ENCODE data around the gene ZNF143.
"Not testable (repeated sequence)": the region's sequence is repeated elsewhere in the genome, so short reads cannot be mapped to it uniquely, and the experiment has no call there.

ZNF143 gene

DNA sequence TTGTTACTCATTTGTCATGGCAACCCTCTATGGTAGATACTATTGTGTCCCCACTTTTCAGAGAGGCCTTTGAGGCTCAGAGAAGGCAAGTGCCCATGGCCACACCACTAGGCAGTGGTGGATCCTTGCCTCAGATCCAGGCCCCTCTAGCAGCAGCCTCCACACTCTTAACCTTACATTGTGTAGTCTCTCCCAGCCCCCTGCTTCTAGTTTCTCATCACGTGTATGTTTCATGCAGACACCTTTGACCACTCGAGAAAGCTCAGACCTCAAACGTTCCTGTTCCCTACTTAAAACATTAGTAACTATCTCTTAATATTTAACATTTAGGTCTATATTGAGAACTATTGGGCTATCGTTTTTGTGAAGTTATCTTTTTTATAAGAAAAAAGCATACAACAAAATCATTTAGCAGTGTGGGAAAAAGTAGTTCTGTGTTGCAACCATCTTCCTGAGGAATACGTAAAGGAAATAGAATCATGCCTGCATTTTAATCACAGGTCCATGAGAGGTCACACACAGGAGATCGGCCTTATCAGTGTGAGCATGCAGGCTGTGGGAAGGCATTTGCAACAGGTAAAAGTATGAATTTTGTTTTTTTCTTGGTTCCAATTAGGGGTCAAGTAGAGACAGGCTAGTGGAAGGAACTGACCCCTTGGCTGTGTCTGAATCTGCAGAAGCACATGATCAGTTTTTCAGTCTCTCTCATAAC, 35.1 kb downstream of the ZNF143 start:
- no peak overlapping the region for H3K4me3 ChIP-seq (replicated peaks; ENCODE audit: low read depth, low read length)
- TF ChIP-seq, protein P1, sequence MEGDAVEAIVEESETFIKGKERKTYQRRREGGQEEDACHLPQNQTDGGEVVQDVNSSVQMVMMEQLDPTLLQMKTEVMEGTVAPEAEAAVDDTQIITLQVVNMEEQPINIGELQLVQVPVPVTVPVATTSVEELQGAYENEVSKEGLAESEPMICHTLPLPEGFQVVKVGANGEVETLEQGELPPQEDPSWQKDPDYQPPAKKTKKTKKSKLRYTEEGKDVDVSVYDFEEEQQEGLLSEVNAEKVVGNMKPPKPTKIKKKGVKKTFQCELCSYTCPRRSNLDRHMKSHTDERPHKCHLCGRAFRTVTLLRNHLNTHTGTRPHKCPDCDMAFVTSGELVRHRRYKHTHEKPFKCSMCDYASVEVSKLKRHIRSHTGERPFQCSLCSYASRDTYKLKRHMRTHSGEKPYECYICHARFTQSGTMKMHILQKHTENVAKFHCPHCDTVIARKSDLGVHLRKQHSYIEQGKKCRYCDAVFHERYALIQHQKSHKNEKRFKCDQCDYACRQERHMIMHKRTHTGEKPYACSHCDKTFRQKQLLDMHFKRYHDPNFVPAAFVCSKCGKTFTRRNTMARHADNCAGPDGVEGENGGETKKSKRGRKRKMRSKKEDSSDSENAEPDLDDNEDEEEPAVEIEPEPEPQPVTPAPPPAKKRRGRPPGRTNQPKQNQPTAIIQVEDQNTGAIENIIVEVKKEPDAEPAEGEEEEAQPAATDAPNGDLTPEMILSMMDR (IDR thresholded peaks at IDR 0.05; ENCODE audit: low read length, missing control alignments), result no peak
- no peak for DNase-seq (ENCODE audit: low read depth)

DNA sequence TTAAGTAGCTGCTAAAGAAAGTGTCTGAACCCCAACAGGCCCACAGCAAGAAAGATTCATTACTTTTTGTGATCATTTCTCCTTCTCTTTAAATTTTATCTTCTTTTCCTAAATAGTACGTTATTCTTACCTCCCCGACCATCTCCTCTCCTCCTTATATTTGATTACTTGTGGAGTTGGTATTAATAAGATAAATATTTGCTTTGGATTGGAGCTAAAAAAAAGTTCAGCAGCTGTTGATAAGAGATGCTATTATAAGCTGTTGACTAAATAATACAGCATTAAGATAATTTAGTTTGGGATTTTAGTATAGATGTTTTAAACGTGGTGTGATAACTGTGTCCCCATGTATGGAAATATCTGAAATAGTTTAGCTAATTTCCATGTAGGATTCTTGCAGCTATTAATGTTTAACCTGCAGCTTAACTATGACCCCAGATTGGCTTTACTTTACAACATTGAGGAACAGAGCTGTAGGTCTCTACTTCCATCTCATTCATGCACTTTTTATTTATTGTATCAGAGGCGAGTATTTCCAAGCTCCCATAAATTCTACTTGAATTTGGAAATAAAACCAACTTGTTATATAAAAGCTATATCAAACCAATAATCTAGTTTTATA, 37.8 kb downstream of the ZNF143 start:
- no peak overlapping the region for H3K4me3 ChIP-seq (replicated peaks; ENCODE audit: low read depth, low read length)

DNA sequence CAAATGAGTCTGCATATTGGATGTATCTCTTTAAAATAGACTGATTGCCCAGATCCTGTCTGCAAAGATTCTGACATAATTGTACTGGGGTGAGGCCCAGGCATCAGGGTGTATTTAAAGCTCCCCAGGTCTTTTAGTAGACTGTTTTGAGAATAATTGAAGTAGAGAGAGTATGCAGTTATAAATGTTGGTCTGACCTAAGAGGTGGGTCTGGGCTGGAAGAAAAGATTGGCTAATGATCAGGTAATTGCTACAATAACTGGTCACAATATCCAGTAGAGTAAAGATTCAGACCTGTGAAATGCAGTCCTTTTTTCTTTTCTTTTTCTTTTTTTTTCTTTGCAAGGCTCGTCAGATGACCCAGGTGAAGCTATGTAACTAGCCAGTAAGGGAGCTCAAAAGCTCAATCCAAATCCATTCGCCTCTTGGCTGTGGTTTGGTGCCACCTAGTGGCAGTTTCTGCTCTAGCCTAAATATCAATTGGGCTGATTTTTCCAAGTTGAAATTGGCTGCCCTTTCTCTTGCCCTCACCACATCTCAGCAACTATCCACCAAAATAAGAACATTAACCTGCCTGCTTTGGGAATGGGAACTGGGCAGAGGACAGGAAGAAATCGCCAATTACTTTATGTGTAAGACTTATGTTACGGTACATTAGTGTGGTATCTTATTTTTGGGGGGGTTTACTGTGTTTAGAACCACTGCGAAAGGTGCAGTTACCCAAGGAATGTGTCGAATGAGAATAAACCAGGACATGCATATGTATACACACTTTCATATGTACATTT, 45.9 kb downstream of the ZNF143 start:
- peak; percentile 89 for DNase-seq (ENCODE audit: low read depth)
- no peak overlapping the region for H3K4me3 ChIP-seq (replicated peaks; ENCODE audit: low read depth, low read length)
- TF ChIP-seq, protein P1 (IDR thresholded peaks at IDR 0.05; ENCODE audit: low read length, missing control alignments), result peak; percentile 89

More for the DNA sequence above, 37.8 kb downstream of the ZNF143 start:
- DNase-seq (ENCODE audit: low read depth), result no peak
- TF ChIP-seq, protein P1 (IDR thresholded peaks at IDR 0.05; ENCODE audit: low read length, missing control alignments), result no peak

DNA sequence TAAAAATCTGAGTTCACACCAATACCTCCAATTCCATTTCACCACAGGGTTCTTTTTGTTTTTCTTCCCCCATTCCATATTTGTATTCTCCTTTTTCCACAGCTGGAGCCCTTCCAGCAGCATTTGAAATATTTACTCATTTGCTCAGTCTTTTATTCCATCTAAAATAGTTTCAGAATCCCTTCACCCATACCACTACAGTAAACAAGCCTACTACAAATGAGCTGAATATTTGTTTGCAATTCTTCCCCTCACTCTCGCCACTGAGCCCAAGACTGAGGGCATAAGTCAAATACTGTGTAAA, 46.4 kb downstream of the ZNF143 start:
- TF ChIP-seq, protein P1 (IDR thresholded peaks at IDR 0.05; ENCODE audit: low read length, missing control alignments), result no peak
- no peak for DNase-seq (ENCODE audit: low read depth)

DNA sequence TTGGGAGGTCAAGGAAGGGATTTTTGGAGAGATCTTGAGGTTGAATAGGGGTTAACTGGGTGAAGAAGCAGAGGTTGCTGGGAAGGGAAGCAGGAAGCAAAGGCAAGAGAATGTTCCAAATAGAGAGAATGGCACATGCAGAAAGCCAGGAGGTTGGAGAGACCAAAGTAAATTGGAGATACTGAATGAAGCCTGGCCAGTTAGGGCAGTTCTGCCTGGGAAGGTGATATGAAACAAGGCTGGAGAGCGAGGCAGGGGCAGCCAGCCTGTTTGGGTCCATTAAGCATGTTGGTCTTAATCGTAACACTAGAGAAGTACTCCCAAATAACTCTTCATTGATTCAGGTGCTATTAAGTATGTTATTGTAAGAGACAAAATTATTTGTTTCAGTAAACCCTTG, 48.2 kb downstream of the ZNF143 start:
- DNase-seq (ENCODE audit: low read depth), result no peak
- no peak overlapping the region for H3K4me3 ChIP-seq (replicated peaks; ENCODE audit: low read depth, low read length)
- TF ChIP-seq, protein P1 (IDR thresholded peaks at IDR 0.05; ENCODE audit: low read length, missing control alignments), result no peak

More for the DNA sequence above, 46.4 kb downstream of the ZNF143 start:
- no peak overlapping the region for H3K4me3 ChIP-seq (replicated peaks; ENCODE audit: low read depth, low read length)

DNA sequence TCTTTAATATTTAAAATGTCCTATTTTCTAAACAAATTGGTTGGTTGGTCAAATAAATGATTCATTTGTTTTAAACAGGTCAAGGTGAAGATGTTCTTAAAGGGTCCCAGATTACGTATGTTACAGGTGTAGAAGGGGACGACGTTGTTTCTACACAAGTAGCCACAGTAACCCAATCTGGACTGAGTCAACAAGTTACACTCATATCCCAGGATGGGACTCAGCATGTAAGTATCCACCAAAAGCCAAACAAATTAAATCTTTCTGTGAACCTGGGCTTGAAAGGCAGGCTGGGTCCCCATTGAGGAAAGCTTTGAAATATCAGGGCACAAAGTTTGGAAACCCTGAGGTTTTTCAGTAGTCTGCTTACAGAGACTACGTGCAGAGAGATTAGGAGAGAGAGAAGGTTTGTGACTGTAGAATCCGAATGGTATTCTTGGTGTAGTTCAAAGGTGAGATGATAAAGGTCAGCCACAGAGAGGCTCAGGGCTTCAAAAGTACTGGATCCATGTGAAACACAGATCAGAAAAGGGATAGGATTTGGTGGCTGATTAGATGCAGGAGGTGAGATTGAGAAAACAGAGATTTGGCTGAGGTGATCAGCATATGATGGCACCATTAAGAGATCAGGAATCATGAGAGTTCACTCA, 51.7 kb downstream of the ZNF143 start:
- DNase-seq (ENCODE audit: low read depth), result no peak
- no peak overlapping the region for H3K4me3 ChIP-seq (replicated peaks; ENCODE audit: low read depth, low read length)
- TF ChIP-seq, protein P1 (IDR thresholded peaks at IDR 0.05; ENCODE audit: low read length, missing control alignments), result no peak

DNA sequence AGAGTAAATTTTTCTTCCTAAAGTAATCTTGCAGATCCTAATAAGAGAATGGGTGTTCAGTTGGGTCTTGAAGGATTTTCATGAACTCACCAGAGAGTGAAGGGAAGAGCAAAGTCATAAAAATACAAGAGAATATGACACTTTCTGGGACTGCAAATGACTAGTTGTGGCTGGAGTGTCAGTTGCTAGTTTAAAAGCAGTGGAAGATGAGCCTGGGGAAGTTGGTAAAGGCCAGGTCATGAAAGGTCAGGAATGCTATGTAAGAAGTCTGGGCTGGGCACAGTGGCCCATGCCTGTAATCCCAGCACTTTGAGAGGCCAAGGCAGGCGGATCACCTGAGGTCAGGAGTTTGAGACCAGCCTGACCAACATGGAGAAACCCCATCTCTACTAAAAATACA, 53.8 kb downstream of the ZNF143 start:
- DNase-seq (ENCODE audit: low read depth), result not testable (repeated sequence)

More for the DNA sequence above, 53.8 kb downstream of the ZNF143 start:
- not testable (repeated sequence) for H3K4me3 ChIP-seq (replicated peaks; ENCODE audit: low read depth, low read length)

Data from fibroblast of pulmonary artery (primary cell).